ENCODE measurements around the gene ABHD16A. TPM values are rescaled to one million over a fixed set of nuclear protein-coding genes. Genes with fewer than 3 reads are reported as not detected.

Gene ABHD16A
- total RNA-seq: 10 to 100 TPM; 37.1 to 62.1 (median 49.9) TPM

- 1% methylated on average over 54 of the region's 54 CpGs for WGBS, 2 donors
- TF ChIP-seq, protein P1, sequence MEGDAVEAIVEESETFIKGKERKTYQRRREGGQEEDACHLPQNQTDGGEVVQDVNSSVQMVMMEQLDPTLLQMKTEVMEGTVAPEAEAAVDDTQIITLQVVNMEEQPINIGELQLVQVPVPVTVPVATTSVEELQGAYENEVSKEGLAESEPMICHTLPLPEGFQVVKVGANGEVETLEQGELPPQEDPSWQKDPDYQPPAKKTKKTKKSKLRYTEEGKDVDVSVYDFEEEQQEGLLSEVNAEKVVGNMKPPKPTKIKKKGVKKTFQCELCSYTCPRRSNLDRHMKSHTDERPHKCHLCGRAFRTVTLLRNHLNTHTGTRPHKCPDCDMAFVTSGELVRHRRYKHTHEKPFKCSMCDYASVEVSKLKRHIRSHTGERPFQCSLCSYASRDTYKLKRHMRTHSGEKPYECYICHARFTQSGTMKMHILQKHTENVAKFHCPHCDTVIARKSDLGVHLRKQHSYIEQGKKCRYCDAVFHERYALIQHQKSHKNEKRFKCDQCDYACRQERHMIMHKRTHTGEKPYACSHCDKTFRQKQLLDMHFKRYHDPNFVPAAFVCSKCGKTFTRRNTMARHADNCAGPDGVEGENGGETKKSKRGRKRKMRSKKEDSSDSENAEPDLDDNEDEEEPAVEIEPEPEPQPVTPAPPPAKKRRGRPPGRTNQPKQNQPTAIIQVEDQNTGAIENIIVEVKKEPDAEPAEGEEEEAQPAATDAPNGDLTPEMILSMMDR (IDR thresholded peaks at IDR 0.05): peak in 2 of 5 experiments; percentile 54 to 64
- TF ChIP-seq POLR2A (IDR thresholded peaks at IDR 0.05) (peak; percentile 95 to 100), EP300 (IDR thresholded peaks at IDR 0.05) (peak; percentile 97 to 100)
Measured at GRCh38 chr6:31702819-31703716, at the start of gene ABHD16A. ABHD16A (minus strand) TSS chr6:31703324; CDS start chr6:31703281, 43 bp downstream.

GRCh38 chr6:31752739-31753319 lies 49.7 kb upstream of the ABHD16A start:
- WGBS, 2 donors: 59 to 70% methylated on average over 8 of the region's 8 CpGs
- Histone ChIP-seq H3K27ac (no peak overlapping the region), H3K4me1 (no peaks in the 10 kb centered on the region), H3K27me3 (no peaks in the 10 kb centered on the region), H3K36me3 (no peaks in the 10 kb centered on the region), H3K9me3 (no peaks in the 10 kb centered on the region), H3K4me3 (no peak overlapping the region)
- TF ChIP-seq EP300 (IDR thresholded peaks at IDR 0.05) (no peak), POLR2A (IDR thresholded peaks at IDR 0.05) (no peak)
- TF ChIP-seq, protein P1 (IDR thresholded peaks at IDR 0.05): no peak
- no peak for DNase-seq (ENCODE audit: low spot score in 2 of 2)

More at GRCh38 chr6:31702819-31703716, at the start of gene ABHD16A:
- H3K4me3 ChIP-seq: peak within 1 kb of the TSS; percentile 61 to 92 (median 76)
- H3K4me1 ChIP-seq: peaks cover 0 to 38% (median 16%) of the 10 kb centered on the region in 4 donors
- no peaks in the 10 kb centered on the region for H3K9me3 ChIP-seq
- peaks cover 0 to 21% (median 0%) of the 10 kb centered on the region in 3 donors for H3K36me3 ChIP-seq
- peak; percentile 99 for DNase-seq (ENCODE audit: low spot score in 2 of 2)
- no peaks in the 10 kb centered on the region for H3K27me3 ChIP-seq
- H3K27ac ChIP-seq: peak within 1 kb of the TSS; percentile 89 to 98 (median 96)

- no peaks in the 10 kb centered on the region for H3K27me3 ChIP-seq
- DNase-seq (ENCODE audit: low spot score in 2 of 2): no peak
- no peak overlapping the region for H3K27ac ChIP-seq
- peaks cover 0 to 15% (median 0%) of the 10 kb centered on the region in 3 donors for H3K36me3 ChIP-seq
- no peak overlapping the region for H3K4me3 ChIP-seq
- no peaks in the 10 kb centered on the region for H3K4me1 ChIP-seq
- 92 to 97% methylated on average over 7 of the region's 7 CpGs for WGBS, 2 donors
- H3K9me3 ChIP-seq: no peaks in the 10 kb centered on the region
- TF ChIP-seq POLR2A (IDR thresholded peaks at IDR 0.05) (no peak), EP300 (IDR thresholded peaks at IDR 0.05) (no peak)
- TF ChIP-seq, protein P1 (IDR thresholded peaks at IDR 0.05): no peak
Measured at GRCh38 chr6:31750411-31751022, 47.4 kb upstream of the ABHD16A start.

- H3K4me3 ChIP-seq: no peak overlapping the region
- no peaks in the 10 kb centered on the region for H3K4me1 ChIP-seq
- no peak for DNase-seq (ENCODE audit: low spot score in 2 of 2)
- no peaks in the 10 kb centered on the region for H3K27me3 ChIP-seq
- TF ChIP-seq, protein P1 (IDR thresholded peaks at IDR 0.05): no peak
- WGBS, 2 donors: 89 to 95% methylated on average over 8 of the region's 8 CpGs
- H3K36me3 ChIP-seq: peaks cover 0 to 15% (median 0%) of the 10 kb centered on the region in 3 donors
- H3K27ac ChIP-seq: no peak overlapping the region
- H3K9me3 ChIP-seq: no peaks in the 10 kb centered on the region
Measured at GRCh38 chr6:31749301-31750036, 46.3 kb upstream of the ABHD16A start.

All from tibial nerve (tissue), 4 donors.